ENCODE measurements around the gene POLR3A. TPM values are rescaled to one million over a fixed set of nuclear protein-coding genes. Genes with fewer than 3 reads are reported as not detected.

POLR3A gene
- total and polyA plus RNA-seq, 2 of the 13 experiments (the other 11 are each of a cell fraction or from before 2014, with no cell fraction given): 13.6 to 19.2 TPM

DNA sequence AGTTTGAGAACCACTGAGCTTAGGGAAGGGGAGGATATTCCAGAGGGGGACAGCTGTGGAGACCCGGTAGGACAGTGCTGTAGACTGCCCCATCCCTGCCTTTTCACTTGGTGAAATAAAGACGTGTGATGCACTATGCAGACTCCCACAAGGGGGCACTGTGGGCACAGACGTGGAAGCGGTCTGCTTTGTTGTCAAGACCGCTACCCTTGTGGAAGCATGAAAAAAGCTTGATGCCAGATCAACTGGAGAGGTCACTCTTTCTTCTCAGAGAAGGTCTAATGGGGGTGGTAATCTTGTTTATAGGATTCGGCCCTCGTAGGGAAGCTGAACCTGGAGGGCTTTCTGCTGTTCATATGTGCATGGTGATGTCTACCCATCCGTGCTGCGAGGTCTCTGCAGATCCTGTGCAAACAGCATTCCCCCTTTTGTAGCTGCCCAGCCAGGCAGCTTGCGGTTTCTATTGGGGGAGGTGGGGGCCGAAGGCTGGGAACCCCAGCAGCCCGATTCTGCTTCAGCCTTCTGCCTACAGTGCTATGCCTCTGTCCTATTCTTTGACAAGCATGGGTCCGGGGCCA lies 18.1 kb upstream of the POLR3A start (continued):
- 0 out of 2 replicates have a peak, but pooled peaks have one; percentile 19 for TF ChIP-seq FOXA3 (CRISPR knock-in tag; IDR thresholded peaks at IDR 0.05)
- TF ChIP-seq ETV5 (CRISPR knock-in tag; IDR thresholded peaks at IDR 0.05; ENCODE audit: borderline replicate concordance): 0 out of 2 replicates have a peak, but pooled peaks have one; percentile 19
- 0 out of 2 replicates have a peak, but pooled peaks have one; percentile 53 for TF ChIP-seq ZNF205 (CRISPR knock-in tag; IDR thresholded peaks at IDR 0.05)
- TF ChIP-seq NCOA5 (CRISPR knock-in tag; IDR thresholded peaks at IDR 0.05): no peak
- TF ChIP-seq XRCC5 (optimal IDR thresholded peaks at IDR 0.05; ENCODE audit: low read length): peak; percentile 84
- TF ChIP-seq, protein P1, sequence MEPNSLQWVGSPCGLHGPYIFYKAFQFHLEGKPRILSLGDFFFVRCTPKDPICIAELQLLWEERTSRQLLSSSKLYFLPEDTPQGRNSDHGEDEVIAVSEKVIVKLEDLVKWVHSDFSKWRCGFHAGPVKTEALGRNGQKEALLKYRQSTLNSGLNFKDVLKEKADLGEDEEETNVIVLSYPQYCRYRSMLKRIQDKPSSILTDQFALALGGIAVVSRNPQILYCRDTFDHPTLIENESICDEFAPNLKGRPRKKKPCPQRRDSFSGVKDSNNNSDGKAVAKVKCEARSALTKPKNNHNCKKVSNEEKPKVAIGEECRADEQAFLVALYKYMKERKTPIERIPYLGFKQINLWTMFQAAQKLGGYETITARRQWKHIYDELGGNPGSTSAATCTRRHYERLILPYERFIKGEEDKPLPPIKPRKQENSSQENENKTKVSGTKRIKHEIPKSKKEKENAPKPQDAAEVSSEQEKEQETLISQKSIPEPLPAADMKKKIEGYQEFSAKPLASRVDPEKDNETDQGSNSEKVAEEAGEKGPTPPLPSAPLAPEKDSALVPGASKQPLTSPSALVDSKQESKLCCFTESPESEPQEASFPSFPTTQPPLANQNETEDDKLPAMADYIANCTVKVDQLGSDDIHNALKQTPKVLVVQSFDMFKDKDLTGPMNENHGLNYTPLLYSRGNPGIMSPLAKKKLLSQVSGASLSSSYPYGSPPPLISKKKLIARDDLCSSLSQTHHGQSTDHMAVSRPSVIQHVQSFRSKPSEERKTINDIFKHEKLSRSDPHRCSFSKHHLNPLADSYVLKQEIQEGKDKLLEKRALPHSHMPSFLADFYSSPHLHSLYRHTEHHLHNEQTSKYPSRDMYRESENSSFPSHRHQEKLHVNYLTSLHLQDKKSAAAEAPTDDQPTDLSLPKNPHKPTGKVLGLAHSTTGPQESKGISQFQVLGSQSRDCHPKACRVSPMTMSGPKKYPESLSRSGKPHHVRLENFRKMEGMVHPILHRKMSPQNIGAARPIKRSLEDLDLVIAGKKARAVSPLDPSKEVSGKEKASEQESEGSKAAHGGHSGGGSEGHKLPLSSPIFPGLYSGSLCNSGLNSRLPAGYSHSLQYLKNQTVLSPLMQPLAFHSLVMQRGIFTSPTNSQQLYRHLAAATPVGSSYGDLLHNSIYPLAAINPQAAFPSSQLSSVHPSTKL (CRISPR knock-in tag; IDR thresholded peaks at IDR 0.05): peak; percentile 34
- TF ChIP-seq RBAK (CRISPR knock-in tag; IDR thresholded peaks at IDR 0.05): 0 out of 2 replicates have a peak, but pooled peaks have one; percentile 48
- TF ChIP-seq, protein P2, sequence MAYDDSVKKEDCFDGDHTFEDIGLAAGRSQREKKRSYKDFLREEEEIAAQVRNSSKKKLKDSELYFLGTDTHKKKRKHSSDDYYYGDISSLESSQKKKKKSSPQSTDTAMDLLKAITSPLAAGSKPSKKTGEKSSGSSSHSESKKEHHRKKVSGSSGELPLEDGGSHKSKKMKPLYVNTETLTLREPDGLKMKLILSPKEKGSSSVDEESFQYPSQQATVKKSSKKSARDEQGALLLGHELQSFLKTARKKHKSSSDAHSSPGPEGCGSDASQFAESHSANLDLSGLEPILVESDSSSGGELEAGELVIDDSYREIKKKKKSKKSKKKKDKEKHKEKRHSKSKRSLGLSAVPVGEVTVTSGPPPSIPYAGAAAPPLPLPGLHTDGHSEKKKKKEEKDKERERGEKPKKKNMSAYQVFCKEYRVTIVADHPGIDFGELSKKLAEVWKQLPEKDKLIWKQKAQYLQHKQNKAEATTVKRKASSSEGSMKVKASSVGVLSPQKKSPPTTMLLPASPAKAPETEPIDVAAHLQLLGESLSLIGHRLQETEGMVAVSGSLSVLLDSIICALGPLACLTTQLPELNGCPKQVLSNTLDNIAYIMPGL (CRISPR knock-in tag; IDR thresholded peaks at IDR 0.05; ENCODE audit: borderline replicate concordance in 1 of 2, low read depth in 1 of 2): peak in 1 of 2 experiments; percentile 61; a peak in 1 of 4 replicates
- TF ChIP-seq, protein P3, sequence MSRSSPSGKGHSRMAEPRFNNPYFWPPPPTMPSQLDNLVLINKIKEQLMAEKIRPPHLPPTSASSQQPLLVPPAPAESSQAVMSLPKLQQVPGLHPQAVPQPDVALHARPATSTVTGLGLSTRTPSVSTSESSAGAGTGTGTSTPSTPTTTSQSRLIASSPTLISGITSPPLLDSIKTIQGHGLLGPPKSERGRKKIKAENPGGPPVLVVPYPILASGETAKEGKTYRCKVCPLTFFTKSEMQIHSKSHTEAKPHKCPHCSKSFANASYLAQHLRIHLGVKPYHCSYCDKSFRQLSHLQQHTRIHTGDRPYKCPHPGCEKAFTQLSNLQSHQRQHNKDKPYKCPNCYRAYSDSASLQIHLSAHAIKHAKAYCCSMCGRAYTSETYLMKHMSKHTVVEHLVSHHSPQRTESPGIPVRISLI (CRISPR knock-in tag; IDR thresholded peaks at IDR 0.05; ENCODE audit: borderline replicate concordance): peak; percentile 44; the same call in 1 of the 2 replicates
- TF ChIP-seq ZNF292 (CRISPR knock-in tag; IDR thresholded peaks at IDR 0.05; ENCODE audit: borderline replicate concordance, low read depth): peak; percentile 35; the same call in 1 of the 2 replicates
- TF ChIP-seq TCF7L2 (IDR thresholded peaks at IDR 0.05; ENCODE audit: low read depth, low read length): no peak
- TF ChIP-seq, protein P4, sequence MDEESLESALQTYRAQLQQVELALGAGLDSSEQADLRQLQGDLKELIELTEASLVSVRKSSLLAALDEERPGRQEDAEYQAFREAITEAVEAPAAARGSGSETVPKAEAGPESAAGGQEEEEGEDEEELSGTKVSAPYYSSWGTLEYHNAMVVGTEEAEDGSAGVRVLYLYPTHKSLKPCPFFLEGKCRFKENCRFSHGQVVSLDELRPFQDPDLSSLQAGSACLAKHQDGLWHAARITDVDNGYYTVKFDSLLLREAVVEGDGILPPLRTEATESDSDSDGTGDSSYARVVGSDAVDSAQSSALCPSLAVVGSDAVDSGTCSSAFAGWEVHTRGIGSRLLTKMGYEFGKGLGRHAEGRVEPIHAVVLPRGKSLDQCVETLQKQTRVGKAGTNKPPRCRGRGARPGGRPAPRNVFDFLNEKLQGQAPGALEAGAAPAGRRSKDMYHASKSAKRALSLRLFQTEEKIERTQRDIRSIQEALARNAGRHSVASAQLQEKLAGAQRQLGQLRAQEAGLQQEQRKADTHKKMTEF (CRISPR knock-in tag; IDR thresholded peaks at IDR 0.05): 0 out of 2 replicates have a peak, but pooled peaks have one; percentile 21
- TF ChIP-seq ZIK1 (CRISPR knock-in tag; IDR thresholded peaks at IDR 0.05; ENCODE audit: borderline replicate concordance, low read depth): no peak
- TF ChIP-seq STAG1 (CRISPR knock-in tag; IDR thresholded peaks at IDR 0.05): peak; percentile 96
- no peak for TF ChIP-seq ZFP62 (CRISPR knock-in tag; IDR thresholded peaks at IDR 0.05)
- TF ChIP-seq TCF7 (IDR thresholded peaks at IDR 0.05; ENCODE audit: low read depth): peak; percentile 37; the same call in 1 of the 2 replicates
- peak; percentile 67; the same call in 1 of the 2 replicates for TF ChIP-seq KDM2A (CRISPR knock-in tag; IDR thresholded peaks at IDR 0.05; ENCODE audit: borderline replicate concordance, low read depth)
- TF ChIP-seq, protein P5, sequence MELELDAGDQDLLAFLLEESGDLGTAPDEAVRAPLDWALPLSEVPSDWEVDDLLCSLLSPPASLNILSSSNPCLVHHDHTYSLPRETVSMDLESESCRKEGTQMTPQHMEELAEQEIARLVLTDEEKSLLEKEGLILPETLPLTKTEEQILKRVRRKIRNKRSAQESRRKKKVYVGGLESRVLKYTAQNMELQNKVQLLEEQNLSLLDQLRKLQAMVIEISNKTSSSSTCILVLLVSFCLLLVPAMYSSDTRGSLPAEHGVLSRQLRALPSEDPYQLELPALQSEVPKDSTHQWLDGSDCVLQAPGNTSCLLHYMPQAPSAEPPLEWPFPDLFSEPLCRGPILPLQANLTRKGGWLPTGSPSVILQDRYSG (CRISPR knock-in tag; IDR thresholded peaks at IDR 0.05): no peak
